Measurements from ENCODE around the gene ZNF491. TPM values are rescaled to one million over a fixed set of nuclear protein-coding genes. Genes with fewer than 3 reads are reported as not detected.
"Not testable (repeated sequence)": the region's sequence is repeated elsewhere in the genome, so short reads cannot be mapped to it uniquely, and the experiment has no call there.

Gene ZNF491
- polyA plus RNA-seq (ENCODE audit: insufficient read length in 10 of 10), result 1 to 10 TPM; 1.9 to 5.4 (median 3.2) TPM
- long read RNA-seq, donor 1, result 0 reads
- long read RNA-seq, donor 2, result 0 reads
- long read RNA-seq, donor 3, result 0 reads
- long read RNA-seq, donor 4, result 0 reads
- long read RNA-seq, donor 5, partial matches to known transcripts, result 0 of 1 reads
- long read RNA-seq, donor 5, other reads (novel, unspliced or antisense), result 0 of 1 reads
- long read RNA-seq, donor 6, result 0 reads
- long read RNA-seq, donor 7, result 0 reads
- long read RNA-seq, donor 8, result 0 reads
- long read RNA-seq, donor 9, result 0 reads

DNA sequence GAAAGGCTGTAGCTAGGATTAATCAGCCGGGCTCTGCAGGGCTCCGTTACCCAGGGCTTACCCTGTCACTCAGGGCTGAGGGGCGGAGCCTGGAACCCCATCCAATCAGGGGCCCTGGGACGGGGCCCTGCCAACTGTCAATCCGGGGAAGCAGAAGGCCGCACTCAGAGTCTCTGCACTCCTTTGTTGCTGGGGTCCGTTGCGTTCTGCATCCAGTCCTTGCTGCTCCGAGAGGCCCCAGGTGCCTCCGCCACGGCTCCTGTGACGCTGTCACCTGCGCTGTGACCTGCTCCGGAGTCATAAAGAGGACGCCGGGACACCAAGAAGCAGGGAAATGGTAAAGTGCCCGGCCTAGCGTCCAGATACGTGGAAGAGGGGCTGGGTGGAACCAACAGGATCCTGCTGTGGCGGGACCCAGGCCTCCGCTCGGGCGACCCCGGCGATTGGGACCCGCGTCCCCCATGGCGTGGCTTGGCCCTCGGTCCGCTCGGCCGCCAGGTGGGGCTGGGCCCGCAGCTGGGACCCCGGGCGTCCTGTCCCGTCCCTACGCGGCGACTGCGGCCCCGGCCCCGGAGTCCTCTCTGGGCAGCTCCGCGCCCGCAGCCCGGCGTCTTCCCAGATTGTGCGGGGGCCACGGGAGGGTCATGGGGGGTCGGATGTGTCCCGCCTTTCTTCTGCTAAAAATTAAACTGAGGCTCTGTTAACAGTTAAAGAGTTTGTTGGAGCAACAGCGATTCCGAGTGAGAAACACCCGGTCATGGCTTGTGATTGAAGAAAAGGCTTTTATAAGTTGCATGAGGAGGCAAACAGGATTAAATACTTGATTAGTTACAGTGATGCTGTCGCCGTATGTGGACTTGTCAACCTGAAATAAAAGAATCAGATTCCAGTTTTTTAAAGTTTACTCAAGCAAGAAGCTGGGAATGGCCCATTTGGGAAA is at the start of gene ZNF491:
Gene ZNF491, plus strand, starts transcription at position 133 of the 940 bp plus-strand sequence. CDS start 7,431 bp downstream, outside the sequence.
- peak; percentile 88 to 93 (median 89) for DNase-seq

DNA sequence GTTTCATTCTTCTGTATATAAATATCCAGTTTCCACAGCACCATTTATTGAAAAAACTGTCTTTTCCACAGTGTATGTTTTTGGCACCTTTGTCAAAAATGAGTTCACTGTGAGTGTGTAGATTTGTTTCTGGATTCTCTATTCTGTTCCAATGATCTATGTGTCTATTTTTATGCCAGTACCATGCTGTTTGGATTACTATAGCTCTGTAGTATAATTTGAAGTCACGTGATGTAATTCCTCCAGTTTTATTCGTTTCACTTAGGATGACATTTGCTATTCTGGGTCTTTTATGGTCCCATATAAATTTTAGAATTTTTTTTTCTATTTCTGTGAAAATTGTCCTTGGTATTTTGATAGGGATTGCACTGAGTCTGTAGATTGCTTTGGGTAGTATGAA is 48.6 kb upstream of the ZNF491 start:
- DNase-seq, result no peak

DNA sequence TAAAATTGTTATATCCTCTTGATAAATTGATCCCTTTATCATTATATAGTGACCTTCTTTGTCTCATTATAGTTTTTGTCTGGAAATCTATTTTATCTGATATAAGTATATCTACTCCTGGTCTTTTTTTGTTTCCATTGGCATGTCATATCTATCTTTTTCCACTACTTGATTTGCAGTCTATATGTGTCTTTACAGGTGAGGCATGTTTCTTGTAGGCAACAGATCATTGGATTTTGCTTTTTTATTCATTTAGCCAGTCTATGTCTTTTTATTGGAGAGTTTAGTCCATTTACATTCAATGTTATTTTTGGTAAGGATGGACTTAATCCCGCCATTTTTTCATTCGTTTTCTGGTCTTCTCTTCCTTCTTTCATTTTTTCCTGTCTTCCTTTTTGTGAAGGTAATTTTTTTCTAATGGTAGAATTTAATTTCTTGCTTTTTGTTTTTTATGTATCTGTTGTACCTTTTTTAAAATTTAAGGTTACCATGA is 46.0 kb upstream of the ZNF491 start:
- DNase-seq, result no peak

DNA sequence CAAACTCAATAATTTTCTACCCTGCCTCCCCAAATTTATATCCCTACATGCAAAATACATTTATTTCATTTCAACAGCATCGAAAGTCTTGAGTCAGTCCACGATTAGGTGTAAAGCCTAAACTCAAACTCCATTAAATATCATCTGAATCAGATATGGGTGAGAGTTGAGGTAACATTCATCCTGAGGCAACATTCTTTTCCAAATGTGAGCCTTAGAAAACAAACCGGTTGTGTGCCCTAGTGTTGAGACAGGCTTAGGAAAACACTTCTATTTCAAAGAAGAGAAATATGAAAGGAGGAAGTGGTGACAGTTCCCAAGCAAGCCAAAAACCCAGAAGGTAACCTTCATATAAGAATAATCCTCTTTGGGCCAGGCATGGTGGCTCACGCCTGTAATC is 43.7 kb upstream of the ZNF491 start:
- DNase-seq, result no peak

DNA sequence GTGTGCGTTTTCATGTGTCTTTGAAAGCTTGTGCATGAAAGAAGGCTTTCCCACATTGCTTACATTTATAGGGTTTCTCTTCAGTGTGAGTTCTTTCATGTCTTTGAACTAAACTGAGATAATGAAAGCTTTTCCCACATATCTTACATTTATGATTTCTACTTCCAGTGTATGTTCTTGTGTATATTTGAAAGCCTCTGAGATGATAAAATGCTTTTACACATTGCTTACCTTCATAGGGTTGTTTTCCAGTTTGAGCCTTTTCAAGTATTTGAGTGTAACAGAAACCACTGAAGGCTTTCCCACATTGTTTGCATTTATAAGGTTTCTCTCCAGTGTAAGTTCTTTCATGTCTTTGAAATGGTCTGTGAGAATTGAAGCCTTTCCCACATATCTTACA is 41.4 kb upstream of the ZNF491 start:
- DNase-seq, result no peak

DNA sequence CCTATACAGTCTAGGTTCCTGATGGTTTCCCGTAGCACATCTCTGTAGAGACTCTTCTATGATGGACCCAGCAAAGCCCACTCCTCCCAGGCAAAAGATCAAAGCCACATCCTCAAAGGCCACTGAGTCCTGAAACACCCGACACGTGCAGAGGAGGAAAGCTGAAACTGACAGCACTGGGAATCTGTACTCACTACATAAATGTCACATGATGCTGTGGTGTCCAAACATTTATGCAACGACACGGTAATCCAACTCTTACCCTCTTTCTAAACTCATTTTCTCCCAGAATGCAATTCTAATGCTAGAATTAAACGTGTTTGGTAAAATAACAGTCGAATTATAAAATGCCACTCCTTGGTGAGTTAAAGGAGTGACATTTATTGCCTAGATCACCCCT is 38.5 kb upstream of the ZNF491 start:
- DNase-seq, result no peak

DNA sequence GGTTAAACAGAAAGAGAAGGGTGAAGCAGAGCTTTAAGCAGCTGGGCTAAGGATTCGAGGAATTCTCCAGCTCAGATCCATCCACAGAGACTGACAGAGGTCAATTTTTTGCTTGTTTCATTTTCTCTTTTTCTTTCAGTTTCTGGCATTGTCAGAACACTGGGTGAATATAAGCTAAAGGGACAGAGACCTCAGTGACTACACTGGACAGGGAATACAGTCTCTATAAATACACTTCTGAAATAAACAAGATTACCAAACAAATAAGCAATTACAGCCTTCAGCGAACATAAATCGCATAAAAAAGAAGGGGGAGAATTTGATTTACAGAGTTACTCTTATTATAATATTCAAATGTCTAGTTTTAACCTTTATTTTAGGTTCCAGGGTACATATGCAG is 35.2 kb upstream of the ZNF491 start:
- DNase-seq, result no peak

DNA sequence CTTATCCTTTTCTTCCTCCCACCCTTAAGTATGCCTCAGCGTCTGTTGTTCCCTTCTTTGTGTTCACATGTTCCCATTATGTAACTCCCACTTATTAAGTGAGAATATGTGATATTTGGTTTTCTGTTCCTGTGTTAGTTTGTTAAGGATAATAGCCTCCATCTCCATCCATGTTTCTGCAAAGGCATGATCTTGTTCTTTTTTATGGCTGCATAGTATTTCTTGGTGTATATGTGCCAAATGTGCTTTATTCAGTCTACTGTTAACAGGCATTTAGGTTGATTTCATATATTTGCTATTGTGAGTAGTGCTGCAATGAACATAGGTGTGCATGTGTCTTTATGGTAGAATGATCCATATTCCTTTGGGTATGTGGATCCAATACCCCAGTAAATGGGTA is 34.7 kb upstream of the ZNF491 start:
- no peak for DNase-seq

DNA sequence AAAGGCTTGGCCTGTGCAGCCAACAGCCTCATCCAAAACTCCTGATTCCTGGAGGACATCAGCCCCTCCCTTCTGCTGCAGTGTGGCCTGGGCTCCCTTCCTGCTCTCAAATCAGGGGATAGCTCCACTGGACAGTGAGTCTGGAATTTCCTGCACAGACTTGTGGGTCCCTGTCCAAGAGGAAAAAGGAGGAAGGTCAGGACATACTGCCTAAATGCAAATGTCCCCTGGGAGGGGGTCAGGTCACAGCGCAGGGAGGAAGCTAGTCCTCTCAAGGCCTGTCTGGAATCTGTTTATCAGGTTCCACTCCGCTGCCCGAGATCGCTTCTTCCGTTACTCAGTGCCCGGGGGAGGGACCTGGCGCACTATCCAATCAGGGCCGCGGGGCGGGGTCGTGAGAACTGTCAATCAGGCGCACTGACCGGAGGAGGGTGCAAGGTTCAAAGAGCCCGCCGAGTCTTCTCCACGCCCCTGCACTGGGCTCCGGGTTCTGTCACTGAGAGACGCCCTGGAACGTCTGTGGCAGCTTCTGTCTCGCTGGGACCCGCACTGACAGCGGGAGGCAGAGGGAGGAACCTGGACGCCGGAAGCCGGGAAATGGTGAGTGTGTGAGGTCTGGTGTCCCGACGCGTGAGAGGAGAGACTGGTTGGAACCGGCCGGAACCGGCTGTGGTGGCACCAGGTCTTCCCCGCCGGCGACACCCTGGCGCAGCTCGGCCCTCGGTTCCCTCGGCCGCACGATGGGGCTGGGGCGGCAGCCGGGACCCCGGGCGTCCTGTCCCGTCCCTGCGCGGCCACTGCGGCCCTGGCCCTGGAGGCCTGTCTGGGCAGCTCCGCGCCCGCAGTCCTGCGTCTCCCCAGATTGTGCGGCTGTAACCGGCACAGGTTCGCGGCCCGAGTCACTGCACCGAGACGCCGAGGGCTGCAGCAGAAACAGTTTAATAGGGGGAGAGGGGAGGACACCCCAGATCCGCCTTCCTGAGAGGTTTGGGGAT is 31.4 kb upstream of the ZNF491 start, which contains the start of gene ZNF441:
Gene ZNF441, plus strand, starts transcription at position 404 of the 995 bp plus-strand sequence. Its CDS starts 194 bp downstream, at position 598.
- DNase-seq, result peak; percentile 96 to 98 (median 96)

DNA sequence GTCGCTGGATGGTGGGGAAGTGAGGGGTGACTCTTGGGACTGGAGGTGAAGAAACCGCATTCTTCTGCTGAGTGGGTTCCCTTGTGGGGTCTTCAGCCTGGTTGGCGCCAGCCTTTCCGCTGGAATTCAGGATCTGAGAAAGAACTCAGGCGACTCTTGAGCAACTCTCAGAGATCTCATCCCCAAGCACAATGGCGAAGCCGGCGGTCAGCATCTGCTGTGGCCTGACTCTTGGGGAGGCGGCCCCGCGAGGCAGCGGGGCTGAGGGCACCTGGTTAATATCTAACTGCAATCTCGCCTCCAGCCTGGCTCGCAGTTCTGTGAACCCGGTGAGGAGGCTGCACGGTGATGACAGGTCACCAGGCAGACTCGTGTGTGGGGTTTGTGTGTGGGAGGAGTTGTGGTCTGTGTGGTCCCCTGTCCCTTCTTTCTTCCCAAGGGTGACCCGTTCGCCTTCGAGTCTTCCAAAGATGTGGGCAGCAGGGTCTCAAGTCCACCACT is 30.6 kb upstream of the ZNF491 start:
- peak; percentile 8 to 71 (median 24) for DNase-seq

DNA sequence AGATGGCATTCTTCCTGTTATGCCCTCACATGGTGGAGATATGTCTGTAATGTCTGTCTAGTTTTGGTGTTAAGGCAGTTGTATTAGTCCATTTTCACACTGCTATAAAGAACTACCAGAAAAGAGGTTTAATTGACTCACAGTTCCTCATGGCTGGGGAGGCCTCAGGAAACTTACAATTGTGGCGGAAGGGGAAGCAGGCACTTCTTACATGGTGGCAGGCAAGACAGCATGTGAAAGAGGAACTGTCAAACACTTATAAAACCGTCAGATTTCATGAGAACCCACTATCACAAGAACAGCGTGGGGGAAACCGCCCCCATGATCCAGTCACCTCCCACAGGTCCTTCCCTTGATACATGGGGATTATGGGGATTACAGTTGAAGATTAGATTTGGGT is 28.3 kb upstream of the ZNF491 start:
- no peak for DNase-seq

DNA sequence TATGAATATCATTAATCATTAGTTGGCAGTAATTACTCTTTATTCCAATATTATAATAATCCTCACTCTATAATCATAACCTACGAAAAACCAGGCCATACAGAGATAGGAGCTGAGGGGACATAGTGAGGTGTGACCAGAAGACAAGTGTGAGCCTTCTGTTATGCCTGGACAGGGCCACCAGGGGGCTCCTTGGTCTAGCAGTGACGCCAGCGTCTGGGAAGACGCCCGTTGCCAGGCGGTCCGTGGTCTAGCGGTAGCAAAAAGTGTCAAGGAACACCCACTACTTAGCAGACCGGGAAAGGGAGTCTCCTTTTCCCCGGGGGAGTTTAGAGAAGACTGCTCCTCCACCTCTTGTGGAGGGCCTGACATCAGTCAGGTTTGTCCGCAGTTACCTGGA is 26.8 kb upstream of the ZNF491 start:
- not testable (repeated sequence) for DNase-seq

DNA sequence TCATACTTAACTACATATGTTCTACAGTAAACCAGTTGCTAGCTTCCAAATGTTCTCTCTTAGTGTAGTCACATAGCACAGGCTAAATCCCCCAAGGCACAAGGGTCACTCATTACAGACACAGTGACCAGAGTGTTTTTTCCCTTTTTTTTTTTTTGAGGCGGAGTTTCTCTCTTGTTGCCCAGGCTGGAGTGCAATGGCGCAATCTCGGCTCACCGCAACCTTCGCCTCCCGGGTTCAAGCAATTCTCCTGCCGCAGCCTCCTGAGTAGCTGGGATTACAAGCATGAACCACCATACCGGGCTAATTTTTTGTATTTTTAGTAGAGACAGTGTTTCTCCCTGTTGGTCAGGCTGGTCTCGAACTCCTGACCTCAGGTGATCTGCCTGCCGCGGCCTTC is 21.7 kb upstream of the ZNF491 start:
- not testable (repeated sequence) for DNase-seq

DNA sequence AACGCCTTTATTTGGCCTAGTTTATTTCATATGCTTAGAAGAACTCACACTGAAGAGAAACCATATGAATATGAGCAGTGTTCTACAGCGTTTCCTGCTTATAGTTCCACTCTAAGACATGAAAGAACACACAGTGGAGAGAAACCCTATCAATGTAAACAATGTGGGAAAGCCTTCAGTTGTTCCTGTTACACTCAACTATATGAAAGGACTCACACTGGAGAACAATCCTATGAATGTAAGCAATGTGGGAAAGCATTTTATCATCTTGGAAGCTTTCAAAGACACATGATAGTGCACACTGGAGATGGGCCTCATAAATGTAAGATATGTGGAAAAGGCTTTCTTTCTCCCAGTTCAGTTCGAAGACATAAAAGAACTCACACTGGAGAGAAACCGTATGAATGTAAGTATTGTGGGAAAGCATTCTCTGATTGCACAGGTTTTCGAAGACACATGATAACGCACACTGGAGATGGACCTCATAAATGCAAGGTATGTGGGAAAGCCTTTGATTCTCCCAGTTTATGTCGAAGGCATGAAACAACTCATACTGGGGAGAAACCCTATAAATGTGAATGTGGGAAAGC is 17.8 kb upstream of the ZNF491 start:
- no peak for DNase-seq

DNA sequence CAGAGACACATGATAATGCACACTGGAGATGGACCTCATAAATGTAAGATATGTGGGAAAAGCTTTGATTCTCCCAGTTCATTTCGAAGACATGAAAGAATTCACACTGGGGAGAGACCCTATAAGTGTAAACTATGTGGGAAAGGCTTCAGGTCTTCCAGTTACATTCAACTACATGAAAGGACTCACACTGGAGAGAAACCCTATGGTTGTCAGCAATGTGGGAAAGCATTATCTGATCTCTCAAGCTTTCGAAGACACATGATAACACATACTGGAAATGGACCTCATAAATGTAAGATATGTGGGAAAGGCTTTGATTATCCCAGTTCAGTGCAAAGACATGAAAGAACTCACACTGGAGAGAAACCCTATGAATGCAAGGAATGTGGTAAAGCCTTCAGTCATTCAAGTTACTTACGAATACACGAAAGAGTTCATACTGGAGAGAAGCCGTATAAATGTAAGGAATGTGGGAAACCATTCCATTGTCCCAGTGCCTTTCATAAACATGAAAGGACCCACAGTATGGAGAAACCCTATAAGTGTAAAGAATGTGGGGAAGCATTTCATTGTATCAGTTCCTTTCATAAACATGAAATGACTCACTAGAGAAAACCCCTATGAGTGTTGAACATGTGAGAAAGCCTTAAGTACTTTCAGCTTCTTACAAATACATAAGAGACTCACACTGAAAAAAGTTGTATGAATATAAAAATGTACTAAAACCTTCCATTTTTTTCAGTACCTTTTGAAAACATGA is 16.8 kb upstream of the ZNF491 start:
- no peak for DNase-seq

DNA sequence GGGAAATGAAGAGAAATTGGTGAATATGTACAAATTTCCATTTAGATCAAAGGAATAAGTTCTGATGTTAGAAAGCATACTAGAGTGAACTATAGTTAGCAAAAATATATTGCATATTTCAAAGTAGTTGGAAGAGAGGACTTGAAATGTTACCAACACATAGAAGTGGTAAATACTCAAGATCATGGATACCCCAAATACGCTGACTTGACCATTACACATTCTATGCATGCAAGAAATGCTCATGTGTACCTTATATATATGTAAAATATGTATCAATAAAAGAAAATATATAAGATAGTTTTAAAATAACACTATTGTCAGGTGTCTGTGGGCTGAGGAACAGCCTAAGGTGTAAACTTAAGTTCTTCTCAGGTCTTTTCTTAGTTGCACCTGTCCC is 14.6 kb upstream of the ZNF491 start:
- DNase-seq, result no peak

DNA sequence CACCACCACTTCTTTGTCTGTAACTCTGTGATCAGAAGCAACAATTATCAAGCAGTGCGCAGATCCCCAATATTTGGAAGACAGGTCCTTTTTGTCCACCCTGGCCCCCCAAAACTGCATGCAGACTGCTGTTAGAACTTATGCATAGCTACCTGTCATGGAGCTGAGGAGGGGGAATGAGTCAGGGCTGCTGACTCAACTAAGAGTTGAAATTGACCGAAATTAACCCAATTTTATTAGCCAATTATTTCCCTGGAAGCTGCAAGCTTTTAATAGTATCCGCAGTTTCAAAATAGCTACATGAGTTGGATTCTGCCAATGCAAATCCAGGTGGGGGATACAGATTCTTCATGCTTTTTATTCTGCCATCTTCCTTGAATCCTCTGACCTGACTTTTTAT is 14.0 kb upstream of the ZNF491 start:
- no peak for DNase-seq

DNA sequence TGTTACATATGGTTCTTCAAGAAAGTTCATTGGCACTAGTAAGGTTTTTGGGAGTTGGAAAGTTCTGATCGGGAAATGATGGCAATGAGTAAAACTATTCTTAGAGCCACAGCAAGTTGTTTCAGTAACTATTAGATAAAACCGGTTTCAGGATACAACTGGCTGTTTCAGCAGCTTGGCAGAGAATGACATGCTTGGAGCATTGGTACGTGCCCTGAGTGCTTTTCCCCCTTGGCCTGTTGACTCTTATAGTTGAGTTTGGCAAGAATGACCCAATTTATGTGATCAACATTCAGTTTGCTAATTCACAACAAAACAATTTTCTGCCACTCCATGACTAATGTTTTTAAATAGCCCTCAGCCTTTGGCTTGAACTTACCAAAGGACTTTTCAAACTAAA is 10.8 kb upstream of the ZNF491 start:
- no peak for DNase-seq

DNA sequence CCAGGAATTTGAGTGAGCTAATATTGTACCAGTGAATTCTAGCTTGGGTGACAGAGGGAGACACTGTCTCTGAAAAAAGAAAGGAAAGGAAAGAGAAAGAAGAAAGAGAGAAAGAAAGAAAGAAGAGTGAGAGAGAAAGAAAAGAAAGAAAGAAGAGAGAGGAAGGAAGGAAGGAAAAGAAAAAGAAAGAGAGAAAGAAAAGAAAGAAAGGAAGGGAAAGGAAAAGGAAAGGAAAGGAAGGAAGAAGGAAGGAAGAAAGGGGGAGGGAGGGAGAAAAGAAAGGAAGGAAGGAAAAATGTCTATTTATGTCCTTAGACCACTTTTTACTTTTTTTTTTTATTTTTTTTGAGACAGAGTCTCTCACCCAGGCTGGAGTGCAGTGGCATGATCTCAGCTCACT is 5.4 kb upstream of the ZNF491 start:
- no peak for DNase-seq

DNA sequence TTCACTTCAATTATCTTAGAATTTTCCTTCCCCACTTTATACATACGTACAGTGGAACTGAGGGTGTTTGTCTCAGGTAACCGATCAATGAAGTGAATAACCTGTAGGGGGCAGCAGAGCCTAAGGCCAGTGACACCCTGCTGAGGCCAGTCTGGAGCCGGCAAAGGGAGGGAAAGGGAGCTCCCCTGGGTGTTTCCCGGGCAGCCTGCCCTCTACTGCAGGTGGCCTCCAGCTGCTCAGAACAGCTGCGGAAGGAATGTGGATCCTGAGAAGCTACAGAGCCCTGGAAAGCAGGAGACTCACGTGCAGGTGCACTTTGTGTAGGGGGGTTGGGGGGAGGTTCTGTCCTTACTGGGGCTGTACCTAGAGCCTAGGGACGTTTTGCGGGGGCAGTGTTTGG is 832 bp upstream of the ZNF491 start:
- peak; percentile 85 to 91 (median 87) for DNase-seq

Measured in muscle of back (tissue), 13 donors.